HG03565 (cell line): Measurements from ENCODE around the gene TRIM74.
"Not testable (repeated sequence)": the region's sequence is repeated elsewhere in the genome, so short reads cannot be mapped to it uniquely, and the experiment has no call there.

Experiments used
- ATAC-seq: cut with Tn5 transposase; IDR thresholded peaks from one replicate; pipeline ENCODE4 v1.9.1; 2021; ENCODE audit warnings: mild to moderate bottlenecking, moderate library complexity; ENCODE audit not compliant: unreplicated experiment

The TRIM74 gene

GRCh38 chr7:72913750-72914149, 55.5 kb downstream of the TRIM74 start:
- not testable (repeated sequence) for ATAC-seq

- not testable (repeated sequence) for ATAC-seq
Observed at GRCh38 chr7:72911395-72911794, 57.9 kb downstream of the TRIM74 start.
